ENCODE results near the gene EXOC6. TPM values are rescaled to one million over a fixed set of nuclear protein-coding genes. Genes with fewer than 3 reads are reported as not detected.

The EXOC6 gene
- total RNA-seq, 4 donors from 2014 or later: 5.9 to 16.6 (median 11.2) TPM

- H3K9me3 ChIP-seq: no peaks in the 10 kb centered on the region
- no peaks in the 10 kb centered on the region for H3K4me1 ChIP-seq
- no peak overlapping the region for H3K4me3 ChIP-seq
- H3K27me3 ChIP-seq: no peaks in the 10 kb centered on the region
- no peak for DNase-seq (ENCODE audit: low spot score in 2 of 2)
- TF ChIP-seq EP300 (IDR thresholded peaks at IDR 0.05) (no peak), CTCF (IDR thresholded peaks at IDR 0.05) (no peak), POLR2A (IDR thresholded peaks at IDR 0.05) (no peak)
- WGBS, 2 donors: 83 to 85% methylated on average over 3 of the region's 3 CpGs
- H3K36me3 ChIP-seq: no peaks in the 10 kb centered on the region
- no peak overlapping the region for H3K27ac ChIP-seq
These were observed 38.5 kb upstream of the EXOC6 start for GRCh38 chr10:92809840-92810239.

- Histone ChIP-seq H3K27ac (no peak overlapping the region), H3K4me3 (no peak overlapping the region), H3K27me3 (no peaks in the 10 kb centered on the region), H3K4me1 (no peaks in the 10 kb centered on the region), H3K36me3 (no peaks in the 10 kb centered on the region), H3K9me3 (no peaks in the 10 kb centered on the region)
- TF ChIP-seq CTCF (IDR thresholded peaks at IDR 0.05) (no peak), EP300 (IDR thresholded peaks at IDR 0.05) (no peak), POLR2A (IDR thresholded peaks at IDR 0.05) (no peak)
- WGBS, 2 donors: 60 to 63% methylated on average over 4 of the region's 4 CpGs
- DNase-seq (ENCODE audit: low spot score in 2 of 2): no peak
These were observed 37.3 kb upstream of the EXOC6 start for GRCh38 chr10:92810934-92811532.

- TF ChIP-seq EP300 (IDR thresholded peaks at IDR 0.05) (no peak), CTCF (IDR thresholded peaks at IDR 0.05) (no peak), POLR2A (IDR thresholded peaks at IDR 0.05) (no peak)
- Histone ChIP-seq H3K27me3 (no peaks in the 10 kb centered on the region), H3K4me1 (no peaks in the 10 kb centered on the region), H3K9me3 (no peaks in the 10 kb centered on the region), H3K4me3 (no peak overlapping the region), H3K36me3 (no peaks in the 10 kb centered on the region), H3K27ac (no peak overlapping the region)
- WGBS, 2 donors: 35 to 38% methylated on average over 1 of the region's 1 CpG
- no peak for DNase-seq (ENCODE audit: low spot score in 2 of 2)
These were observed 36.3 kb upstream of the EXOC6 start for GRCh38 chr10:92811986-92812385.

- H3K4me1 ChIP-seq: no peaks in the 10 kb centered on the region
- TF ChIP-seq CTCF (IDR thresholded peaks at IDR 0.05) (no peak), POLR2A (IDR thresholded peaks at IDR 0.05) (no peak), EP300 (IDR thresholded peaks at IDR 0.05) (no peak)
- no peaks in the 10 kb centered on the region for H3K27me3 ChIP-seq
- WGBS, 2 donors: 51 to 61% methylated on average over 4 of the region's 4 CpGs
- H3K36me3 ChIP-seq: no peaks in the 10 kb centered on the region
- no peaks in the 10 kb centered on the region for H3K9me3 ChIP-seq
- DNase-seq (ENCODE audit: low spot score in 2 of 2): no peak
- no peak overlapping the region for H3K4me3 ChIP-seq
- H3K27ac ChIP-seq: no peak overlapping the region
These were observed 34.3 kb upstream of the EXOC6 start for GRCh38 chr10:92813979-92814378.

- no peak for DNase-seq (ENCODE audit: low spot score in 2 of 2)
- Histone ChIP-seq H3K36me3 (no peaks in the 10 kb centered on the region), H3K4me1 (no peaks in the 10 kb centered on the region), H3K4me3 (no peak overlapping the region), H3K27ac (no peak overlapping the region), H3K27me3 (no peaks in the 10 kb centered on the region), H3K9me3 (no peaks in the 10 kb centered on the region)
- 83 to 95% methylated on average over 2 of the region's 2 CpGs for WGBS, 2 donors
- TF ChIP-seq EP300 (IDR thresholded peaks at IDR 0.05) (no peak), POLR2A (IDR thresholded peaks at IDR 0.05) (no peak), CTCF (IDR thresholded peaks at IDR 0.05) (no peak)
These were observed 33.5 kb upstream of the EXOC6 start for GRCh38 chr10:92814790-92815189.
